ENCODE data around the gene TCFL5. TPM values are rescaled to one million over a fixed set of nuclear protein-coding genes. Genes with fewer than 3 reads are reported as not detected.

TCFL5 gene
- total RNA-seq, 1 experiment from 2014 or later = 19.1 TPM

- DNase-seq (ENCODE audit: low read depth) = no peak
Measured at GRCh38 chr20:62880147-62880934, 18.7 kb upstream of the TCFL5 start.

GRCh38 chr20:62879275-62880146 lies 17.9 kb upstream of the TCFL5 start:
- DNase-seq (ENCODE audit: low read depth) = no peak

GRCh38 chr20:62878244-62879038 lies 16.8 kb upstream of the TCFL5 start:
- DNase-seq (ENCODE audit: low read depth) = no peak

GRCh38 chr20:62876902-62877816 lies 15.5 kb upstream of the TCFL5 start:
- peak; percentile 16 for DNase-seq (ENCODE audit: low read depth)

- no peak for DNase-seq (ENCODE audit: low read depth)
Measured at GRCh38 chr20:62876501-62876901, 14.9 kb upstream of the TCFL5 start.

GRCh38 chr20:62875419-62876361 lies 14.1 kb upstream of the TCFL5 start:
- peak; percentile 94 for DNase-seq (ENCODE audit: low read depth)

GRCh38 chr20:62874964-62875344 lies 13.3 kb upstream of the TCFL5 start:
- DNase-seq (ENCODE audit: low read depth) = peak; percentile 32

- DNase-seq (ENCODE audit: low read depth) = peak; percentile 85
Measured at GRCh38 chr20:62873681-62874031, 12.0 kb upstream of the TCFL5 start.

GRCh38 chr20:62873280-62873679 lies 11.7 kb upstream of the TCFL5 start:
- DNase-seq (ENCODE audit: low read depth) = no peak

- no peak for DNase-seq (ENCODE audit: low read depth)
Measured at GRCh38 chr20:62872862-62873261, 11.2 kb upstream of the TCFL5 start.

GRCh38 chr20:62872184-62872847 lies 10.7 kb upstream of the TCFL5 start:
- DNase-seq (ENCODE audit: low read depth) = no peak

- DNase-seq (ENCODE audit: low read depth) = no peak
Measured at GRCh38 chr20:62864207-62864606, 2.6 kb upstream of the TCFL5 start.

- peak; percentile 33 for DNase-seq (ENCODE audit: low read depth)
Measured at GRCh38 chr20:62860924-62861691, 514 bp downstream of the TCFL5 start.

- peak; percentile 25 for DNase-seq (ENCODE audit: low read depth)
Measured at GRCh38 chr20:62860391-62860923, 1.2 kb downstream of the TCFL5 start.

- no peak for DNase-seq (ENCODE audit: low read depth)
Measured at GRCh38 chr20:62859721-62860120, 1.9 kb downstream of the TCFL5 start.

- DNase-seq (ENCODE audit: low read depth) = no peak
Measured at GRCh38 chr20:62858058-62858830, 3.4 kb downstream of the TCFL5 start.

GRCh38 chr20:62856931-62857619 lies 4.5 kb downstream of the TCFL5 start:
- no peak for DNase-seq (ENCODE audit: low read depth)
